ENCODE measurements around the gene VPS13D.

GRCh38 chr1:12397462-12398450, 167.9 kb downstream of the VPS13D start:
- TF ChIP-seq, protein P1, sequence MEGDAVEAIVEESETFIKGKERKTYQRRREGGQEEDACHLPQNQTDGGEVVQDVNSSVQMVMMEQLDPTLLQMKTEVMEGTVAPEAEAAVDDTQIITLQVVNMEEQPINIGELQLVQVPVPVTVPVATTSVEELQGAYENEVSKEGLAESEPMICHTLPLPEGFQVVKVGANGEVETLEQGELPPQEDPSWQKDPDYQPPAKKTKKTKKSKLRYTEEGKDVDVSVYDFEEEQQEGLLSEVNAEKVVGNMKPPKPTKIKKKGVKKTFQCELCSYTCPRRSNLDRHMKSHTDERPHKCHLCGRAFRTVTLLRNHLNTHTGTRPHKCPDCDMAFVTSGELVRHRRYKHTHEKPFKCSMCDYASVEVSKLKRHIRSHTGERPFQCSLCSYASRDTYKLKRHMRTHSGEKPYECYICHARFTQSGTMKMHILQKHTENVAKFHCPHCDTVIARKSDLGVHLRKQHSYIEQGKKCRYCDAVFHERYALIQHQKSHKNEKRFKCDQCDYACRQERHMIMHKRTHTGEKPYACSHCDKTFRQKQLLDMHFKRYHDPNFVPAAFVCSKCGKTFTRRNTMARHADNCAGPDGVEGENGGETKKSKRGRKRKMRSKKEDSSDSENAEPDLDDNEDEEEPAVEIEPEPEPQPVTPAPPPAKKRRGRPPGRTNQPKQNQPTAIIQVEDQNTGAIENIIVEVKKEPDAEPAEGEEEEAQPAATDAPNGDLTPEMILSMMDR (IDR thresholded peaks at IDR 0.05): no peak
- TF ChIP-seq POLR2A (IDR thresholded peaks at IDR 0.05): no peak
- TF ChIP-seq POLR2AphosphoS5 (IDR thresholded peaks at IDR 0.05; ENCODE audit: insufficient read depth in 1 of 2, low read depth in 1 of 2): no peak

Measured in vagina (tissue), 2 donors.